Measurements from ENCODE around the gene CDH4. TPM values are rescaled to one million over a fixed set of nuclear protein-coding genes. Genes with fewer than 3 reads are reported as not detected.

CDH4 gene
- total RNA-seq, 3 donors from 2014 or later (not counting 1 experiment from before 2014, with no cell fraction given), result 0.18 TPM; not detected in 2

DNA sequence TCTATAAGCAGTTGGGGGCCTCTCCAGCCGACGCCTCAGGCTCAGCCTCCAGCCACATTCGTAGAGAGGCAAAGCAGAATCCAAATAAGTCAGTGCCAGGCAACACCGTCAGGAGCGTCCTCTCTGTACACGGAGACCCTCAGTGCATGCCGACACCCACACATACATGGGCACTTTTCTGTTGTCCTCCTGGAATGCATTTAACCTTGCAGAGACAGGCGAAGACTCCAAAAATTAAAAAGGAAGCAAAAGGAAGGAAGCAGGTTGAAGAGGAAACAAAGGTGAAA, 487.7 kb downstream of the CDH4 start:
- TF ChIP-seq, protein P1, sequence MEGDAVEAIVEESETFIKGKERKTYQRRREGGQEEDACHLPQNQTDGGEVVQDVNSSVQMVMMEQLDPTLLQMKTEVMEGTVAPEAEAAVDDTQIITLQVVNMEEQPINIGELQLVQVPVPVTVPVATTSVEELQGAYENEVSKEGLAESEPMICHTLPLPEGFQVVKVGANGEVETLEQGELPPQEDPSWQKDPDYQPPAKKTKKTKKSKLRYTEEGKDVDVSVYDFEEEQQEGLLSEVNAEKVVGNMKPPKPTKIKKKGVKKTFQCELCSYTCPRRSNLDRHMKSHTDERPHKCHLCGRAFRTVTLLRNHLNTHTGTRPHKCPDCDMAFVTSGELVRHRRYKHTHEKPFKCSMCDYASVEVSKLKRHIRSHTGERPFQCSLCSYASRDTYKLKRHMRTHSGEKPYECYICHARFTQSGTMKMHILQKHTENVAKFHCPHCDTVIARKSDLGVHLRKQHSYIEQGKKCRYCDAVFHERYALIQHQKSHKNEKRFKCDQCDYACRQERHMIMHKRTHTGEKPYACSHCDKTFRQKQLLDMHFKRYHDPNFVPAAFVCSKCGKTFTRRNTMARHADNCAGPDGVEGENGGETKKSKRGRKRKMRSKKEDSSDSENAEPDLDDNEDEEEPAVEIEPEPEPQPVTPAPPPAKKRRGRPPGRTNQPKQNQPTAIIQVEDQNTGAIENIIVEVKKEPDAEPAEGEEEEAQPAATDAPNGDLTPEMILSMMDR (IDR thresholded peaks at IDR 0.05), result no peak
- Histone ChIP-seq H3K9me3 (ENCODE audit: control insufficient read depth, insufficient read depth, low read length) (peaks cover 7% of the 10 kb centered on the region), H3K4me1 (ENCODE audit: control insufficient read depth, insufficient read depth, low read length) (no peaks in the 10 kb centered on the region), H3K4me3 (ENCODE audit: low read length) (no peak overlapping the region), H3K36me3 (ENCODE audit: control insufficient read depth, insufficient read depth, low read length) (no peaks in the 10 kb centered on the region), H3K27me3 (ENCODE audit: control insufficient read depth, insufficient read depth, low read length) (no peaks in the 10 kb centered on the region), H3K27ac (ENCODE audit: low read length) (no peak overlapping the region)
- H3K27me3 Mint-ChIP-seq (ENCODE audit: low read depth in 2 of 2), result peaks cover 0 to 2% of the 10 kb centered on the region in 2 donors
- DNase-seq (no peak), ATAC-seq (no peak)
- H3K27ac Mint-ChIP-seq, result no peak overlapping the region
- WGBS (ENCODE audit: insufficient coverage), result 98% methylated on average over 8 of the region's 8 CpGs
- intact Hi-C loops (cut with micrococcal nuclease), result no loop called here
- H3K9me3 Mint-ChIP-seq, result peaks cover 0 to 2% of the 10 kb centered on the region in 2 donors
- peaks cover 0 to 5% of the 10 kb centered on the region in 2 donors for H3K4me1 Mint-ChIP-seq
- no peaks in the 10 kb centered on the region for H3K36me3 Mint-ChIP-seq
- no peak overlapping the region for H3K4me3 Mint-ChIP-seq

DNA sequence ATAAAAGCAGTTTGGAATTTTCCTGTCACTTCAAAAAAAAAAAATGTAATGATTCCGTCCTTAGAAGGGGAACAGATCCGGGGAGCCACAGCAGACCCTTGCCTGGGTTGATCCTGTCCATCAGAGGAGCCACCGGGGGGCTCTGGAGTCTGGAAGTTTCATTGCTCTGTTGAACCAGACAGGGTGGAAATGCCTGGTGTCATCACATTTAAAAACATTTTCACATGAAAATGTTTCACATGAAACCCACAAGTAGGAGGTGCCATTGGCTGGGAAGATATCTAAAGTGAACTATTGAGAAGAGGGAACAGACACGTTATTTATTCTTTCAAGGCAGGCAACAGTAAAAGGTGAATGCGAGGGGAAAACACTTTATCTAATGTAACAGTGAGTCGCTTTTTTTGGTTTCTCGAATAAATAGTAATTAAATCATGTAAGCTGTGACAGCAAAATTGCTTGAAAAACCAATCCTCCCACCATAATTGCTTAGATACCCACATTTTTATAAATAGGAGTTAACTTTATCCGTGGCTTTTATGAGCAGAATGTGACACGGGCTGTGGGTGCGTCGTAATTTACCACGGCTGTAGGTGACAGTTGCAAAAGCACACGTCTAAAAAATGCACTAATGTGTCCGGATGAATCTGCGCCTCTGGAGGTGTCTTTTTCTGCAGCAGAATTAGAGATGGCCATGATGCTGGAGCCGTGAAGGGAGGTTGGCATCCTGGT, 490.2 kb downstream of the CDH4 start:
- Histone ChIP-seq H3K4me3 (ENCODE audit: low read length) (no peak overlapping the region), H3K27me3 (ENCODE audit: control insufficient read depth, insufficient read depth, low read length) (no peaks in the 10 kb centered on the region), H3K36me3 (ENCODE audit: control insufficient read depth, insufficient read depth, low read length) (no peaks in the 10 kb centered on the region), H3K4me1 (ENCODE audit: control insufficient read depth, insufficient read depth, low read length) (no peaks in the 10 kb centered on the region), H3K9me3 (ENCODE audit: control insufficient read depth, insufficient read depth, low read length) (peaks cover 6% of the 10 kb centered on the region), H3K27ac (ENCODE audit: low read length) (no peak overlapping the region)
- DNase-seq (no peak), ATAC-seq (no peak)
- Mint-ChIP-seq H3K27ac (no peak overlapping the region), H3K4me3 (no peak overlapping the region), H3K36me3 (no peaks in the 10 kb centered on the region), H3K4me1 (peaks cover 0 to 5% of the 10 kb centered on the region in 2 donors), H3K27me3 (ENCODE audit: low read depth in 2 of 2) (peaks cover 0 to 5% of the 10 kb centered on the region in 2 donors), H3K9me3 (peaks cover 0 to 2% of the 10 kb centered on the region in 2 donors)
- TF ChIP-seq, protein P1 (IDR thresholded peaks at IDR 0.05), result no peak
- intact Hi-C loops (cut with micrococcal nuclease), result no loop called here
- 84% methylated on average over 15 of the region's 16 CpGs for WGBS (ENCODE audit: insufficient coverage)

DNA sequence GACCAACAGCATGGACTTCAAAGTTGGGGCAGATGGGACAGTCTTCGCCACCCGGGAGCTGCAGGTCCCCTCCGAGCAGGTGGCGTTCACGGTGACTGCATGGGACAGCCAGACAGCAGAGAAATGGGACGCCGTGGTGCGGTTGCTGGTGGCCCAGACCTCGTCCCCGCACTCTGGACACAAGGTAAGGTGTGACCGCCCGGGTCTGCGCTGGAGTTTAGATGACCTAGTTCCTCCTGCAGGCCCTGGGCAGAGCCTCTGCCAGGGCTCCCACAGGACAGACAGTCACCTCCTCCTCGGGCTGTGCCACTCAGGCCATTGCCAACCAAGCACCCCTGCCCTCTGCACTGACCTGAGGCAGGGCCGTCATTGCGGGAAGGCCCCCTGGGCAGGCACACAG, 491.5 kb downstream of the CDH4 start:
- no peak overlapping the region for H3K27ac ChIP-seq (ENCODE audit: low read length)
- peaks cover 0 to 5% of the 10 kb centered on the region in 2 donors for H3K4me1 Mint-ChIP-seq
- intact Hi-C loops (cut with micrococcal nuclease), result no loop called here
- no peaks in the 10 kb centered on the region for H3K27me3 ChIP-seq (ENCODE audit: control insufficient read depth, insufficient read depth, low read length)
- H3K4me3 ChIP-seq (ENCODE audit: low read length), result no peak overlapping the region
- H3K27me3 Mint-ChIP-seq (ENCODE audit: low read depth in 2 of 2), result peaks cover 0 to 12% of the 10 kb centered on the region in 2 donors
- peaks cover 0 to 2% of the 10 kb centered on the region in 2 donors for H3K9me3 Mint-ChIP-seq
- H3K4me1 ChIP-seq (ENCODE audit: control insufficient read depth, insufficient read depth, low read length), result no peaks in the 10 kb centered on the region
- H3K36me3 ChIP-seq (ENCODE audit: control insufficient read depth, insufficient read depth, low read length), result no peaks in the 10 kb centered on the region
- WGBS (ENCODE audit: insufficient coverage), result 88% methylated on average over 16 of the region's 16 CpGs
- H3K27ac Mint-ChIP-seq, result no peak overlapping the region
- no peak for ATAC-seq
- TF ChIP-seq, protein P1 (IDR thresholded peaks at IDR 0.05), result no peak
- H3K9me3 ChIP-seq (ENCODE audit: control insufficient read depth, insufficient read depth, low read length), result no peaks in the 10 kb centered on the region
- H3K36me3 Mint-ChIP-seq, result no peaks in the 10 kb centered on the region
- no peak for DNase-seq
- no peak overlapping the region for H3K4me3 Mint-ChIP-seq
